H1 (cell line): ENCODE measurements around the gene PRKCD. TPM values are rescaled to one million over a fixed set of nuclear protein-coding genes. Genes with fewer than 3 reads are reported as not detected.

Experiments used
- CTCF ChIA-PET: fragments of 300-600 bp; sonication (Branson Sonifier 250); formaldehyde crosslinking; loops from one replicate; lab custom pipeline; 2021; ENCODE audit not compliant: partially characterized antibody; lab: Charles Lee
- POLR2A ChIA-PET: fragments of 300-600 bp; sonication (Branson Sonifier 250); formaldehyde crosslinking; loops from one replicate; lab custom pipeline; 2021; ENCODE audit warnings: inconsistent platforms; ENCODE audit not compliant: partially characterized antibody; lab: Charles Lee
- DNase-seq, 2 experiments: peaks; one replicate each; pipeline versions ENCODE4 v3.0.0 to v3.0.0-alpha.2; 2010 to 2022; ENCODE audit warnings: low spot score in 2 of 2, low read depth in 1 of 2, mixed read lengths in 1 of 2
- FAIRE-seq: peaks from 2 replicates; lab custom pipeline; 2011; peaks lifted over from hg19 to GRCh38; lab: Jason Lieb, UNC
- H2AFZ ChIP-seq: 2 replicates; pipeline ENCODE4 v1.8.1; 2012; ENCODE audit warnings: low read length, inconsistent platforms
- H2AK5ac ChIP-seq: 2 replicates; pipeline ENCODE4 v1.6.1; 2013; ENCODE audit warnings: low read depth, low read length
- H2BK120ac ChIP-seq: replicated peaks from 2 replicates; pipeline ENCODE3; 2013; ENCODE audit warnings: low read depth, low read length, inconsistent platforms
- H2BK12ac ChIP-seq: 2 replicates; pipeline ENCODE4 v1.6.1; 2013; ENCODE audit warnings: low read depth, low read length
- H2BK15ac ChIP-seq: 2 replicates; pipeline ENCODE4 v1.6.1; 2013; ENCODE audit warnings: low read length
- H2BK20ac ChIP-seq: 2 replicates; pipeline ENCODE4 v1.6.1; 2013; ENCODE audit warnings: low read length
- H2BK5ac ChIP-seq: 2 replicates; pipeline ENCODE4 v1.6.1; 2013; ENCODE audit warnings: low read depth, low read length
- H3K14ac ChIP-seq: 2 replicates; pipeline ENCODE4 v1.6.1; 2013; ENCODE audit warnings: inconsistent platforms; ENCODE audit not compliant: insufficient read length
- H3K18ac ChIP-seq: 2 replicates; pipeline ENCODE4 v1.6.1; 2013; ENCODE audit warnings: low read length; ENCODE audit errors: extremely low read depth
- H3K23ac ChIP-seq: 2 replicates; pipeline ENCODE4 v1.6.1; 2013; ENCODE audit warnings: inconsistent platforms; ENCODE audit not compliant: insufficient read length
- H3K23me2 ChIP-seq: 2 replicates; pipeline ENCODE4 v1.6.1; 2013; ENCODE audit warnings: low read depth, low read length
- H3K27ac ChIP-seq: 2 replicates; pipeline ENCODE4 v1.6.1; 2011; ENCODE audit warnings: low read depth, low read length, inconsistent platforms
- H3K27me3 ChIP-seq, 4 experiments: replicated peaks in 1 of 4; 1 replicate in 1 of 4; 2 replicates in 3 of 4; pipeline versions ENCODE4 v1.6.1 to v1.8.1; 2011 to 2013; ENCODE audit warnings: low read length in 3 of 4, mild to moderate bottlenecking in 3 of 4, inconsistent platforms in 2 of 4, mixed read lengths in 2 of 4, moderate library complexity in 1 of 4; ENCODE audit not compliant: control insufficient read depth in 3 of 4, insufficient read depth in 3 of 4; ENCODE audit errors: extremely low read depth in 1 of 4
- H3K36me3 ChIP-seq, 4 experiments: 2 replicates each; pipeline versions ENCODE4 v1.6.1 to v1.8.1; 2011 to 2013; ENCODE audit warnings: mild to moderate bottlenecking in 4 of 4, low read length in 3 of 4, moderate library complexity in 2 of 4, control low read depth in 1 of 4, inconsistent platforms in 1 of 4; ENCODE audit not compliant: insufficient read depth in 4 of 4, control insufficient read depth in 2 of 4
- H3K4ac ChIP-seq: replicated peaks from 2 replicates; pipeline ENCODE3; 2013; ENCODE audit warnings: low read length, low read depth, mixed read lengths, inconsistent platforms; ENCODE audit not compliant: insufficient read length
- H3K4me1 ChIP-seq, 4 experiments: replicated peaks in 1 of 4; 1 replicate in 1 of 4; 2 replicates in 3 of 4; pipeline versions ENCODE4 v1.6.1 to v1.8.1; 2011 to 2013; ENCODE audit warnings: low read length in 3 of 4, inconsistent platforms in 2 of 4, mixed read lengths in 1 of 4; ENCODE audit not compliant: insufficient read depth in 4 of 4, control insufficient read depth in 3 of 4
- H3K4me2 ChIP-seq, 2 experiments: 2 replicates each; pipeline versions ENCODE4 v1.6.1 to v1.8.1; 2011 to 2013; ENCODE audit warnings: low read depth in 2 of 2, low read length in 2 of 2, control low read depth in 1 of 2, inconsistent platforms in 1 of 2, mild to moderate bottlenecking in 1 of 2; ENCODE audit not compliant: insufficient read depth in 1 of 2
- H3K4me3 ChIP-seq, 4 experiments: fragments of 200-600, 300-600 bp in 1 of 4; sonication (generic), shearing (Covaris generic), sonication (Bioruptor Twin) in 1 of 4; 2 replicates each; pipeline versions ENCODE4 v1.5.1 to v1.8.1; 2011 to 2016; ENCODE audit warnings: low read length in 4 of 4, low read depth in 3 of 4, control low read depth in 2 of 4, inconsistent platforms in 2 of 4, mild to moderate bottlenecking in 2 of 4, mixed read lengths in 1 of 4, moderate library complexity in 1 of 4; ENCODE audit not compliant: insufficient read depth in 2 of 4; ENCODE audit errors: extremely low read depth in 1 of 4
- H3K56ac ChIP-seq: replicated peaks from 2 replicates; pipeline ENCODE3; 2013; ENCODE audit warnings: low read depth, mild to moderate bottlenecking, mixed read lengths, low read length, inconsistent platforms; ENCODE audit not compliant: insufficient read length
- H3K79me1 ChIP-seq: 2 replicates; pipeline ENCODE4 v1.6.1; 2013; ENCODE audit warnings: low read depth, low read length, control low read depth
- H3K79me2 ChIP-seq, 2 experiments: 2 replicates each; pipeline versions ENCODE4 v1.6.1 to v1.8.1; 2012 to 2013; ENCODE audit warnings: low read length in 2 of 2, mild to moderate bottlenecking in 2 of 2, inconsistent platforms in 1 of 2; ENCODE audit not compliant: insufficient read depth in 2 of 2, control insufficient read depth in 1 of 2
- H3K9ac ChIP-seq, 4 experiments: replicated peaks in 1 of 4; 1 replicate in 1 of 4; 2 replicates in 3 of 4; pipeline versions ENCODE4 v1.6.1 to v1.8.1; 2011 to 2013; ENCODE audit warnings: low read depth in 3 of 4, low read length in 3 of 4, control low read depth in 2 of 4, mild to moderate bottlenecking in 2 of 4, moderate library complexity in 2 of 4, inconsistent platforms in 1 of 4; ENCODE audit errors: extremely low read depth in 1 of 4
- H3K9me3 ChIP-seq, 2 experiments: 2 replicates each; pipeline versions ENCODE4 v1.6.1 to v1.8.1; 2012 to 2013; ENCODE audit warnings: mild to moderate bottlenecking in 2 of 2, moderate library complexity in 2 of 2, control low read depth in 1 of 2, inconsistent platforms in 1 of 2, low read depth in 1 of 2, low read length in 1 of 2, mixed read lengths in 1 of 2; ENCODE audit not compliant: insufficient read depth in 2 of 2
- H4K20me1 ChIP-seq, 2 experiments: replicated peaks in 1 of 2; 2 replicates each; pipeline versions ENCODE3 to v1.8.1; 2011 to 2013; ENCODE audit warnings: inconsistent platforms in 2 of 2, low read length in 2 of 2, mild to moderate bottlenecking in 1 of 2; ENCODE audit not compliant: insufficient read depth in 2 of 2, control insufficient read depth in 1 of 2
- H4K5ac ChIP-seq: 2 replicates; pipeline ENCODE4 v1.6.1; 2013; ENCODE audit warnings: low read length, low read depth, mixed read lengths, inconsistent platforms; ENCODE audit not compliant: insufficient read length
- H4K8ac ChIP-seq: 2 replicates; pipeline ENCODE4 v1.8.0; 2013; ENCODE audit warnings: mild to moderate bottlenecking, moderate library complexity, low read length, inconsistent platforms; ENCODE audit not compliant: insufficient read depth; ENCODE audit errors: extremely low read depth
- H4K91ac ChIP-seq: replicated peaks from 2 replicates; pipeline ENCODE3; 2013; ENCODE audit warnings: low read length, mixed read lengths, inconsistent platforms; ENCODE audit not compliant: insufficient read length
- POLR2A ChIP-seq, 2 experiments: IDR thresholded peaks; 1 replicate in 1 of 2; 2 replicates in 1 of 2; pipeline ENCODE4 v1.6.1; 2011; ENCODE audit warnings: low read depth in 2 of 2, low read length in 2 of 2, mild to moderate bottlenecking in 2 of 2; ENCODE audit errors: control extremely low read depth in 1 of 2
- SIRT6 ChIP-seq: IDR thresholded peaks from one replicate; pipeline ENCODE4 v1.7.1; 2012; ENCODE audit warnings: low read length, inconsistent platforms
- SP4 ChIP-seq: IDR thresholded peaks from 2 replicates; pipeline ENCODE4 v1.6.1; 2012; ENCODE audit warnings: low read length, inconsistent platforms
- WGBS, 2 experiments: shearing (Covaris generic) in 1 of 2; methylation state at CpG; one replicate each; pipeline versions ENCODE4 v1.1.6 to v1.1.7; 2013 to 2015; ENCODE audit warnings: low lambda C conversion rate in 2 of 2, mixed read lengths in 2 of 2, inconsistent platforms in 1 of 2, low coverage in 1 of 2, missing lambda C conversion rate in 1 of 2; ENCODE audit not compliant: insufficient replicate concordance in 2 of 2, insufficient coverage in 1 of 2, insufficient read length in 1 of 2; ENCODE audit errors: extremely low coverage in 1 of 2, missing lambda C conversion rate in 1 of 2; 5-methylcytosine and 5-hydroxymethylcytosine counted together
- polyA plus RNA-seq, 7 experiments: library from polyadenylated mRNA; depleted of rRNA in 3 of 7; stranded (reverse) in 5 of 7; unstranded in 2 of 7; fragments of >200 nt in 5 of 7; fragments of 200-250 nt in 2 of 7; gene quantifications; 1 replicate in 5 of 7; 2 replicates in 1 of 7; 4 replicates in 1 of 7; pipeline versions ENCODE4 v1.2.1 to v1.2.3, GENCODE V29; 2011 to 2013; ENCODE audit warnings: missing spikeins in 2 of 7, mixed read lengths in 2 of 7
- total RNA-seq: library from RNA; stranded (reverse); fragmentation: NEBNext Ultra II Directional; extraction: Animal tissue kit (Norgen Biotek cat#: 25700); gene quantifications from 2 replicates; pipeline ENCODE4 v1.2.1, GENCODE V29; 2021

The PRKCD gene
- total and polyA plus RNA-seq, 2 of the 8 experiments (the other 6 are each of a cell fraction or from before 2014, with no cell fraction given) = 22.6 to 23.9 TPM

DNA sequence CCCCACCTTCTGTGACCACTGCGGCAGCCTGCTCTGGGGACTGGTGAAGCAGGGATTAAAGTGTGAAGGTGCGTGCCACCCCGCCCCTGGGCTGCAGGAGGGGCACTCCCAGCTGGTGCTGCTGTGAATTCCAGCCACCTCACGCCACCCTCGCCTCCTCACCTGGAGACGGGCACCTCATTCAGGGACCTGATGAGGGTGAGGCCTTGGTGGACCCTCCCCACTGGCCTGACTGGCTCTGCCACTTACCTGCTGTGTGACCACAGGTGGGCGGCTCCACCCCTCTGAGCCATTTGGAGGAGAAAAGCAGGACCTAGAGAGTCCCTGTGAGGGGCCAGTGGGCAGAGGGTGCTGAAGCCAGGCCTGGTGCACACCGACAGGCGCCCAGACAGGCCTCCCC lies 22.5 kb downstream of the PRKCD start:
- TF ChIP-seq POLR2A (IDR thresholded peaks at IDR 0.05; ENCODE audit: control extremely low read depth in 1 of 2, low read depth in 2 of 2, low read length in 2 of 2) = no peak
- TF ChIP-seq SP4 = no peak
- no peak for TF ChIP-seq SIRT6
- Histone ChIP-seq H2BK5ac (no peak overlapping the region), H3K14ac (no peak overlapping the region), H3K4me3 (no peak overlapping the region), H3K27ac (no peak overlapping the region), H3K4ac (no peak overlapping the region), H3K23me2 (no peaks in the 10 kb centered on the region), H4K20me1 (peaks cover 0 to 1% of the 10 kb centered on the region in 2 experiments), H3K56ac (no peak overlapping the region), H4K91ac (no peak overlapping the region), H3K18ac (no peak overlapping the region), H3K23ac (no peak overlapping the region), H3K4me1 (no peaks in the 10 kb centered on the region; a peak in 1 of 7 replicates), H2BK12ac (no peak overlapping the region), H2AK5ac (no peak overlapping the region), H3K27me3 (no peaks in the 10 kb centered on the region), H2AFZ (no peak overlapping the region), H2BK15ac (no peak overlapping the region), H2BK120ac (no peak overlapping the region), H3K9me3 (no peaks in the 10 kb centered on the region), H4K8ac (no peak overlapping the region), H3K9ac (no peak overlapping the region), H2BK20ac (no peak overlapping the region), H3K36me3 (peaks cover 0 to 8% (median 2%) of the 10 kb centered on the region in 4 experiments; a peak in 4 of 8 replicates), H3K4me2 (no peak overlapping the region), H3K79me1 (no peaks in the 10 kb centered on the region), H4K5ac (no peak overlapping the region), H3K79me2 (no peaks in the 10 kb centered on the region)
- CTCF ChIA-PET = interaction anchor here (0.9 to 3.3 kb wide), 8 partner anchors 12 to 332 kb away, joined by 3 to 11 read pairs (median 4); no protein-coding TSS in a partner anchor
- WGBS, 2 experiments = 92% methylated on average over 9 of the region's 9 CpGs; no CpG with 5 or more reads in 1 of the 2 experiments
- POLR2A ChIA-PET = interaction anchor here (1.3 kb wide), 1 partner anchor 12 kb away, joined by 5 read pairs; no protein-coding TSS in a partner anchor
- FAIRE-seq = no peak
- DNase-seq = no peak
